ENCODE measurements around the gene EEF1B2. TPM values are rescaled to one million over a fixed set of nuclear protein-coding genes. Genes with fewer than 3 reads are reported as not detected.
A peak's percentile ranks its signal among the peaks of the same experiment; 100 is the strongest.
"Not testable (repeated sequence)": the region's sequence is repeated elsewhere in the genome, so short reads cannot be mapped to it uniquely, and the experiment has no call there.

EEF1B2 gene
- total and polyA plus RNA-seq, 2 of the 13 experiments (the other 11 are each of a cell fraction or from before 2014, with no cell fraction given) = 1,284 to 1,731 TPM

DNA sequence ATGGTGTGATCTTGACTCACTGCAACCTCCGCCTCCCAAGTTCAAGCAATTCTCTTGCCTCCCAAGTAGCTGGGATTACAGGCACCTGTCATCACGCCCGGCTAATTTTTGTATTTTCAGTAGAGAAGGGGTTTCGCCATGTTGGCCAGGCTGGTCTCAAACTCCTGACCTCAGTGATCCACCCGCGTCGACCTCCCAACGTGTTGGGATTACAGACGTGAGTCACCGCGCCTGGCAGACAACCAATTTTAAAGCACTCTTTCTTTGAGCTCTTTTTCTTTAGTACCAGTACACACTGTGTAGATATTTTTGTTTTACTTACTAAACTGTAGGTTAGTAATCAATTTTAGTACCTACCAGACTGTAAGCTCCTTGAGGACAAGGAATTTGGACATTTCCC, 2.7 kb upstream of the EEF1B2 start:
- POLR2A ChIA-PET = interaction anchor here (1.0 kb wide), 1 partner anchor 71 kb away, joined by 3 read pairs; the partner anchor contains the start of gene INO80D
- H3K27me3 ChIP-seq (ENCODE audit: control insufficient read depth in 1 of 2, insufficient read depth in 2 of 2, low read length in 2 of 2); BruUV-seq (replicated peaks); H3K9me3 ChIP-seq (ENCODE audit: low read length); intact Hi-C loops (cut with micrococcal nuclease; ENCODE audit: unreplicated experiment); H2AFZ ChIP-seq (ENCODE audit: low read length); CTCF ChIA-PET (ENCODE audit: low intra/inter-chr PET ratio, low total read pairs); ATAC-seq; in situ Hi-C loops (cut with HindIII; ENCODE audit: extremely low pct_ligation_motif_present, low pct_unique_long_range_greater_than_20kb); H3K27ac ChIP-seq (ENCODE audit: extremely low read length, insufficient read depth, low read length); DNase-seq (ENCODE audit: low spot score); FAIRE-seq: not testable (repeated sequence)
- TF ChIP-seq ZBTB38 (CRISPR knock-in tag; IDR thresholded peaks at IDR 0.05) = peak; percentile 70
- TF ChIP-seq, protein P1, sequence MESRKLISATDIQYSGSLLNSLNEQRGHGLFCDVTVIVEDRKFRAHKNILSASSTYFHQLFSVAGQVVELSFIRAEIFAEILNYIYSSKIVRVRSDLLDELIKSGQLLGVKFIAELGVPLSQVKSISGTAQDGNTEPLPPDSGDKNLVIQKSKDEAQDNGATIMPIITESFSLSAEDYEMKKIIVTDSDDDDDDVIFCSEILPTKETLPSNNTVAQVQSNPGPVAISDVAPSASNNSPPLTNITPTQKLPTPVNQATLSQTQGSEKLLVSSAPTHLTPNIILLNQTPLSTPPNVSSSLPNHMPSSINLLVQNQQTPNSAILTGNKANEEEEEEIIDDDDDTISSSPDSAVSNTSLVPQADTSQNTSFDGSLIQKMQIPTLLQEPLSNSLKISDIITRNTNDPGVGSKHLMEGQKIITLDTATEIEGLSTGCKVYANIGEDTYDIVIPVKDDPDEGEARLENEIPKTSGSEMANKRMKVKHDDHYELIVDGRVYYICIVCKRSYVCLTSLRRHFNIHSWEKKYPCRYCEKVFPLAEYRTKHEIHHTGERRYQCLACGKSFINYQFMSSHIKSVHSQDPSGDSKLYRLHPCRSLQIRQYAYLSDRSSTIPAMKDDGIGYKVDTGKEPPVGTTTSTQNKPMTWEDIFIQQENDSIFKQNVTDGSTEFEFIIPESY (CRISPR knock-in tag; IDR thresholded peaks at IDR 0.05) = 0 out of 2 replicates have a peak, but pooled peaks have one; percentile 11
- Histone ChIP-seq H3K4me3 (replicated peaks in 1 of 3; ENCODE audit: insufficient read depth in 1 of 3, low read depth in 2 of 3, low read length in 3 of 3) (peak overlapping the region in 2 of 3 experiments; percentile 87 to 90; a peak in 2 of 6 replicates), H3K4me2 (ENCODE audit: low read depth, low read length) (peak overlapping the region; percentile 65), H3K79me2 (ENCODE audit: insufficient read depth, low read length) (peaks cover 82% of the 10 kb centered on the region), H3K36me3 (replicated peaks in 1 of 2; ENCODE audit: control insufficient read depth in 1 of 2, insufficient read depth in 2 of 2, low read length in 2 of 2) (peaks cover 4 to 23% of the 10 kb centered on the region in 2 experiments; a peak in 3 of 5 replicates), H3K9ac (ENCODE audit: insufficient read depth, low read depth, low read length) (peak overlapping the region; percentile 97; the same call in 1 of the 2 replicates), H4K20me1 (ENCODE audit: insufficient read depth, low read length) (peaks cover 20% of the 10 kb centered on the region), H3K4me1 (ENCODE audit: insufficient read depth, low read length) (peaks cover 46% of the 10 kb centered on the region)
- WGBS (ENCODE audit: low lambda C conversion rate) = 97% methylated on average over 11 of the region's 11 CpGs

DNA sequence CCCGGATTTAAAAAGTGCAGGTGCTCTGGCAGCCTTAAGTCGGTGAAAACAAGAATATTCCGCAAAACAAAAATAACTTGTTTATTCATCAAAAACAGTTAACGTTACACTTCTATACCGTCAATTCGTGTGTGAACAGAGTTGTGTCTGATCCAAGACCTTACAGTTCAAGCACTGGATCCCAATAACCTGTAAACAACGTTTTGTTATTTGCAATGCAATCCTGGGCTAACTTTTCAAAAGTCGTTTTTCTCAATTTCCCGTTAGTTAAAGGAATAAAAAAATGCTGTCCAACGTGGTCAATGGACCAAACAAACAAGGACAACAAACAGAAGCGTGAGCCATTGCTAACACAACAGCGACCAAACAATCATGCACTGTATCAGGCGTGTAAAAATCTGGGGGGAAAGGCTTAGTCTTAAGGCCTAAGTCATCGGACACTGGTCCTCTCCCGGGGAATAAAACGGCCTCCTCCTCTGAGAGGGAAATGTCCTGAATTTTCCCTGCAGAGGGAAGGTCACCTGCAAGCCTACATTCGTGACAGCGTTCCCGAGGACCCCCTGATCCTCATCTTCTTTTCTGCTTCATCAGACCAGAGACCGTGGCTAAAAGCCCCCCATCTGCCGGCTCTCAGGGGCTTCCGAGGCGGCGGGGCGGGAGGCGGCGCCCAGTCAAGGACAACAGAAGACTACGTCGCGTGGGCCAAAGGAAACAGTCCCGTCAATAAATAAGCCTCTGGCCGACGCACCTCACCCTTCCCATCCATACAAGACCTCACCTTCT, 941 bp upstream of the EEF1B2 start:
- FAIRE-seq = no peak
- H3K27me3 ChIP-seq (ENCODE audit: control insufficient read depth in 1 of 2, insufficient read depth in 2 of 2, low read length in 2 of 2) = no peaks in the 10 kb centered on the region; a peak in 1 of 5 replicates
- TF ChIP-seq, protein P2, sequence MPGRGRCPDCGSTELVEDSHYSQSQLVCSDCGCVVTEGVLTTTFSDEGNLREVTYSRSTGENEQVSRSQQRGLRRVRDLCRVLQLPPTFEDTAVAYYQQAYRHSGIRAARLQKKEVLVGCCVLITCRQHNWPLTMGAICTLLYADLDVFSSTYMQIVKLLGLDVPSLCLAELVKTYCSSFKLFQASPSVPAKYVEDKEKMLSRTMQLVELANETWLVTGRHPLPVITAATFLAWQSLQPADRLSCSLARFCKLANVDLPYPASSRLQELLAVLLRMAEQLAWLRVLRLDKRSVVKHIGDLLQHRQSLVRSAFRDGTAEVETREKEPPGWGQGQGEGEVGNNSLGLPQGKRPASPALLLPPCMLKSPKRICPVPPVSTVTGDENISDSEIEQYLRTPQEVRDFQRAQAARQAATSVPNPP (CRISPR knock-in tag; IDR thresholded peaks at IDR 0.05) = no peak; the same call in 1 of the 2 replicates
- 0 out of 2 replicates have a peak, but pooled peaks have one; percentile 90 for TF ChIP-seq ZNF775 (CRISPR knock-in tag; IDR thresholded peaks at IDR 0.05; ENCODE audit: borderline replicate concordance)
- TF ChIP-seq KDM5B (CRISPR knock-in tag; IDR thresholded peaks at IDR 0.05; ENCODE audit: borderline replicate concordance) = 0 out of 2 replicates have a peak, but pooled peaks have one; percentile 8
- TF ChIP-seq TBX3 (IDR thresholded peaks at IDR 0.05; ENCODE audit: borderline replicate concordance) = no peak
- TF ChIP-seq ZC3H13 (CRISPR knock-in tag; IDR thresholded peaks at IDR 0.05) = no peak
- TF ChIP-seq TOE1 (CRISPR knock-in tag; IDR thresholded peaks at IDR 0.05) = no peak
- TF ChIP-seq RFX5 (IDR thresholded peaks at IDR 0.05; ENCODE audit: low read depth, low read length) = no peak
- no peak for TF ChIP-seq MAFK (conservative IDR thresholded peaks at IDR 0.05 in 1 of 2, IDR thresholded peaks at IDR 0.05 in 1 of 2; ENCODE audit: low read length in 2 of 2)
- TF ChIP-seq ZNF781 (CRISPR knock-in tag; IDR thresholded peaks at IDR 0.05; ENCODE audit: borderline replicate concordance, not compliant biosample characterization) = no peak
- no peak for TF ChIP-seq GFI1 (CRISPR knock-in tag; IDR thresholded peaks at IDR 0.05; ENCODE audit: borderline replicate concordance)
- TF ChIP-seq ZNF672 (CRISPR knock-in tag; IDR thresholded peaks at IDR 0.05) = no peak

More for the DNA sequence above, 941 bp upstream of the EEF1B2 start:
- Histone ChIP-seq H3K9me3 (ENCODE audit: low read length) (no peaks in the 10 kb centered on the region), H2AFZ (ENCODE audit: low read length) (no peak overlapping the region), H3K4me1 (ENCODE audit: insufficient read depth, low read length) (peaks cover 61% of the 10 kb centered on the region), H3K27ac (ENCODE audit: extremely low read length, insufficient read depth, low read length) (peak overlapping the region; percentile 80), H3K36me3 (replicated peaks in 1 of 2; ENCODE audit: control insufficient read depth in 1 of 2, insufficient read depth in 2 of 2, low read length in 2 of 2) (peaks cover 9 to 34% of the 10 kb centered on the region in 2 experiments; a peak in 4 of 5 replicates), H3K9ac (ENCODE audit: insufficient read depth, low read depth, low read length) (peak overlapping the region; percentile 97), H3K4me2 (ENCODE audit: low read depth, low read length) (peak overlapping the region; percentile 65), H3K79me2 (ENCODE audit: insufficient read depth, low read length) (peaks cover 76% of the 10 kb centered on the region), H3K4me3 (replicated peaks in 1 of 3; ENCODE audit: insufficient read depth in 1 of 3, low read depth in 2 of 3, low read length in 3 of 3) (peak overlapping the region; percentile 87 to 90 (median 87)), H4K20me1 (ENCODE audit: insufficient read depth, low read length) (peaks cover 30% of the 10 kb centered on the region)
- intact Hi-C loops (cut with micrococcal nuclease; ENCODE audit: unreplicated experiment) (loop anchor here (1.0 kb wide), 2 partner anchors 72 to 183 kb away; partner anchors contain the start of gene INO80D), in situ Hi-C loops (cut with HindIII; ENCODE audit: extremely low pct_ligation_motif_present, low pct_unique_long_range_greater_than_20kb) (no loop called here)
- TSS peak; percentile 78 for BruUV-seq (replicated peaks)
- WGBS (ENCODE audit: low lambda C conversion rate) = under 1% methylated on average over 31 of the region's 33 CpGs
- DNase-seq (ENCODE audit: low spot score) (peak; percentile 41), ATAC-seq (peak; percentile 44)
- ChIA-PET CTCF (ENCODE audit: low intra/inter-chr PET ratio, low total read pairs) (no interaction called here), POLR2A (interaction anchor here (0.6 to 4.3 kb wide), 8 partner anchors 16 to 1612 kb away, joined by 3 to 32 read pairs (median 4); partner anchors contain the start of genes CREB1 and INO80D)
